Body of pancreas (tissue), 4 donors: ENCODE measurements around the gene SNX27. TPM values are rescaled to one million over a fixed set of nuclear protein-coding genes. Genes with fewer than 3 reads are reported as not detected.

Experiments
- ATAC-seq: fragments of 150-250 bp; one replicate; pipeline ENCODE4 v1.9.1; 2016
- DNase-seq, 4 donors: peaks; one replicate each; pipeline ENCODE4 v3.0.0-alpha.2; 2019
- H3K27ac ChIP-seq, 4 donors: fragments of 200-600 bp; sonication (generic); 1 replicate in 3 of 4; 2 replicates in 1 of 4; pipeline versions ENCODE4 v1.5.1 to v1.6.1; 2016 to 2019; ENCODE audit warnings: mild to moderate bottlenecking in 1 of 4, mixed read lengths in 1 of 4, moderate library complexity in 1 of 4
- H3K27me3 ChIP-seq, 2 donors: fragments of 200-600 bp; sonication (generic); one replicate each; pipeline ENCODE4 v1.6.0; 2016; ENCODE audit warnings: mild to moderate bottlenecking in 1 of 2
- H3K36me3 ChIP-seq, 2 donors: fragments of 200-600 bp; sonication (generic); replicated peaks in 1 of 2; 2 replicates each; pipeline ENCODE4 v1.5.1; 2016; ENCODE audit warnings: low read depth in 2 of 2; ENCODE audit not compliant: insufficient read depth in 1 of 2
- H3K4me1 ChIP-seq: fragments of 200-600 bp; sonication (generic); one replicate; pipeline ENCODE4 v1.6.0; 2016
- H3K4me3 ChIP-seq, 2 donors: fragments of 200-600 bp; sonication (generic); 1 replicate in 1 of 2; 2 replicates in 1 of 2; pipeline ENCODE4 v1.5.1; 2016 to 2019
- H3K9me3 ChIP-seq, 3 donors: fragments of 200-600 bp; sonication (generic); 1 replicate in 2 of 3; 2 replicates in 1 of 3; pipeline ENCODE4 v1.5.1; 2016
- POLR2A ChIP-seq, 3 donors: fragments of 450-650 bp; IDR thresholded peaks; one replicate each; pipeline ENCODE4 v1.6.1; 2016; ENCODE audit warnings: antibody characterized with exemption in 3 of 3, mild to moderate bottlenecking in 2 of 3
- WGBS, 2 donors: methylation state at CpG; one replicate each; pipeline ENCODE4 v1.1.5; 2017; 5-methylcytosine and 5-hydroxymethylcytosine counted together
- intact Hi-C: fragments of 100-400 bp; cut with DNase I; formaldehyde crosslinking; loops from one replicate; pipeline ENCODE4 v1.15.1; 2023
- total RNA-seq, 2 donors: library from RNA; depleted of rRNA; stranded (reverse); fragments of >200 nt; gene quantifications; one replicate each; pipeline ENCODE4 v1.1.0, GENCODE V29; 2016
- TF ChIP-seq, protein P1 (sequence below), 7 experiments: fragments of 450-650 bp in 4 of 7; fragments of 200-600 bp in 3 of 7; sonication (generic) in 3 of 7; IDR thresholded peaks; one replicate each; pipeline ENCODE4 v1.5.1; 2016 to 2019; ENCODE audit warnings: antibody characterized with exemption in 7 of 7

The SNX27 gene
- total RNA-seq, 2 donors from 2014 or later, result 22.3 to 25.7 TPM

DNA sequence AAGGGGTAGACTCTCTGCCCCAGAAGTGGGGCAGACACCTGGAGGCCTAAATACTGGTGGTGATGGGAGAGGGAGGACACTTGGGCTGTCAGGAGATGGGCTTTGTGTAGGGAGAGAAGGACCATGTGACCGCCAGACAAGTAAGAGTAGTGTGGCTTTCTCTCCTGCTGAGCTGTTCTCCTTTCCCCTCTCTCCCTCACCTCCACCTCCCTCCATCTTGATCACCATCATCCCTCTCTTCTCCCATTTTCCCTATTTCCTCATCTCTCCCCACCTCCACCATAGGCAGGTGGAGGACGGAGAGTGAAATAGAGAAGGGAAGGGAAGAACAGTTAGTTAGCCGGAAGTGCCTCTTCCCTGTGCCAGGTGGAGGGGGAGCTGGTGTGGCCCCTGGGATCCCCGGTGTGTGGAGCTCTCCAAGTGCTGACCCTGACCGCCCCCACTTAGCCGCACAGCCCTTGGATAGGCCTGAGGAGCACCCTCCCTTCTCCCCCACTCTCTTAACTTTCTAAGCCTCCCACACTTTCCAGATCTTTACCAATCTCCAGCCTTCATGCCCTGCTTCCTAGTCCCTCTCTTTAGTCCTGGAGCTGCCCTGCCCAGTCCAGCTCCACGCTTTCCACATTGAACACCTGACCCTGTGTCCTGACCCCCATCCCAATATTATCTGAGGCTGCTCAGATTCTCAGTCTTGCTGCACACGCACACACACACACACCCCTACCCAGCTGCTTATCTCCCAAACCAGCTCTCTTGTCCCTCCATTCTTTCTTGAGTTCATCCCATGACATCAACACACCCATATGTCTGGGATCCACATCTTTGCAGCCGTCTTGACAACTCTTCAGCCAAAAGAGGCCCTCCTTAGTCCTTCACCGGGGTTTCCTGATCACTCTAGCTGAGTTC lies 103.2 kb downstream of the SNX27 start:
- intact Hi-C loops, result no loop called here
- DNase-seq, result no peak
- Histone ChIP-seq H3K9me3 (no peaks in the 10 kb centered on the region), H3K36me3 (no peaks in the 10 kb centered on the region), H3K27me3 (peaks cover 0 to 11% of the 10 kb centered on the region in 2 donors), H3K4me3 (no peak overlapping the region), H3K4me1 (peaks cover 8% of the 10 kb centered on the region), H3K27ac (no peak overlapping the region)
- ATAC-seq, result no peak
- TF ChIP-seq, protein P1, sequence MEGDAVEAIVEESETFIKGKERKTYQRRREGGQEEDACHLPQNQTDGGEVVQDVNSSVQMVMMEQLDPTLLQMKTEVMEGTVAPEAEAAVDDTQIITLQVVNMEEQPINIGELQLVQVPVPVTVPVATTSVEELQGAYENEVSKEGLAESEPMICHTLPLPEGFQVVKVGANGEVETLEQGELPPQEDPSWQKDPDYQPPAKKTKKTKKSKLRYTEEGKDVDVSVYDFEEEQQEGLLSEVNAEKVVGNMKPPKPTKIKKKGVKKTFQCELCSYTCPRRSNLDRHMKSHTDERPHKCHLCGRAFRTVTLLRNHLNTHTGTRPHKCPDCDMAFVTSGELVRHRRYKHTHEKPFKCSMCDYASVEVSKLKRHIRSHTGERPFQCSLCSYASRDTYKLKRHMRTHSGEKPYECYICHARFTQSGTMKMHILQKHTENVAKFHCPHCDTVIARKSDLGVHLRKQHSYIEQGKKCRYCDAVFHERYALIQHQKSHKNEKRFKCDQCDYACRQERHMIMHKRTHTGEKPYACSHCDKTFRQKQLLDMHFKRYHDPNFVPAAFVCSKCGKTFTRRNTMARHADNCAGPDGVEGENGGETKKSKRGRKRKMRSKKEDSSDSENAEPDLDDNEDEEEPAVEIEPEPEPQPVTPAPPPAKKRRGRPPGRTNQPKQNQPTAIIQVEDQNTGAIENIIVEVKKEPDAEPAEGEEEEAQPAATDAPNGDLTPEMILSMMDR (IDR thresholded peaks at IDR 0.05), result no peak
- TF ChIP-seq POLR2A (IDR thresholded peaks at IDR 0.05), result no peak
- 72 to 74% methylated on average over 10 of the region's 10 CpGs for WGBS, 2 donors

DNA sequence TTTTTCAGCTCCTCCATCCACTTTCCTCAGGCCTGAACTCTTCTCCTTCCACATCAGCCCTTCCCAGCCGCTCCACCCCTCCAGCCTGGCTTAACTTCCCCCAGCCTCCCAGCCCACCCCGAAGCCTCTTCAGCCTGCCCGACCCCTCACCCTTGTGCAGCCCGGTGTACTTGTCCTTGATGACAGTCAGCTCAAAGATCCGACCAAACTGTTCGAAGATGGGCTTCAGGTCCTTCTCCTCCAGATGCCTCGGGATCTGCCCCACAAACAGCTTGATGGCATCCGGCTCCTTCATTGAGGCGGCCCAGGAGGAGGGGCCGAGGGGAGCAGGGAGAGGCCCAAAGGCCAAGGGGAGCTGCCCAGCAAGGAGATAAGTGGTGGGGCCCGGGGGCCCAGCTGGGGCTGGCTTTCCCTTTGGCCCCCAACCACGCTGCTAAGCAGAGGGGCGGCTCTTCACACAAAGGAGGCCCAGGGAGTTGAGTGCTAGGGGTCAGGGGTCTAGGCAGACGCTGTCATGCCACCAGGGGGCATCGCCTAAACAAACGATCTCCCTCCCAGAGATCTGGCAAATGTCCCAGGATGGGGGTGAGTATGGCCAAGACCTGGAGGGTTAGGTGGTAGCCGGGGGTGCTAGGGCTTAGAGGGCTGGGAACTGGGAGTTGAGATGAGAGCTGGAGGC lies 104.0 kb downstream of the SNX27 start:
- WGBS, 2 donors, result 43 to 63% methylated on average over 13 to 17 of the region's 17 CpGs
- Histone ChIP-seq H3K27me3 (peaks cover 0 to 11% of the 10 kb centered on the region in 2 donors), H3K27ac (no peak overlapping the region), H3K36me3 (no peaks in the 10 kb centered on the region), H3K4me1 (peaks cover 16% of the 10 kb centered on the region), H3K9me3 (no peaks in the 10 kb centered on the region), H3K4me3 (no peak overlapping the region)
- intact Hi-C loops, result no loop called here
- DNase-seq, result peak in 1 of 4 donors; percentile 21
- ATAC-seq, result no peak
- TF ChIP-seq POLR2A (IDR thresholded peaks at IDR 0.05), result no peak

DNA sequence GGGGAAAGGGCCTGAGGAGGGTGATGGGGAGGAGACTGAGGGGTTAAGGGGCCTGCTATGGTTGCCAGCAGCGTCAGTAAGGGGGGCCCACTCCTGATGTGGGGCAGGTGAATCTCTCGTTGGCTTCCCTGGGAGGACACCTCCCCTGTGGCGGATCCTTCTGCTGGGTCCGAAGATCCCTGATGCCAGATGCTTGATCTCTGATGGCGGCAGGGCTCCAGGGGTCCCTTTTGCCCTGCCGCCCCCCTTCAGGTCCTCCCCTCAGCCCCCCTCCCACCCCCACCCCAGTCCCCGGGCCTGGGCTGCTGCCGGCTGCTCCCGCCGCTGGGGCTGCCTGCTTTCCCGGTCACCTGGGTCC lies 104.5 kb downstream of the SNX27 start:
- H3K27ac ChIP-seq, result no peak overlapping the region
- no peak overlapping the region for H3K4me3 ChIP-seq
- intact Hi-C loops, result no loop called here
- WGBS, 2 donors, result 6 to 16% methylated on average over 6 to 11 of the region's 11 CpGs
- H3K36me3 ChIP-seq, result no peaks in the 10 kb centered on the region
- DNase-seq, result no peak
- TF ChIP-seq, protein P1 (IDR thresholded peaks at IDR 0.05), result no peak
- TF ChIP-seq POLR2A (IDR thresholded peaks at IDR 0.05), result no peak
- H3K9me3 ChIP-seq, result no peaks in the 10 kb centered on the region
- H3K4me1 ChIP-seq, result peaks cover 22% of the 10 kb centered on the region
- no peak for ATAC-seq
- H3K27me3 ChIP-seq, result peaks cover 0 to 11% of the 10 kb centered on the region in 2 donors

DNA sequence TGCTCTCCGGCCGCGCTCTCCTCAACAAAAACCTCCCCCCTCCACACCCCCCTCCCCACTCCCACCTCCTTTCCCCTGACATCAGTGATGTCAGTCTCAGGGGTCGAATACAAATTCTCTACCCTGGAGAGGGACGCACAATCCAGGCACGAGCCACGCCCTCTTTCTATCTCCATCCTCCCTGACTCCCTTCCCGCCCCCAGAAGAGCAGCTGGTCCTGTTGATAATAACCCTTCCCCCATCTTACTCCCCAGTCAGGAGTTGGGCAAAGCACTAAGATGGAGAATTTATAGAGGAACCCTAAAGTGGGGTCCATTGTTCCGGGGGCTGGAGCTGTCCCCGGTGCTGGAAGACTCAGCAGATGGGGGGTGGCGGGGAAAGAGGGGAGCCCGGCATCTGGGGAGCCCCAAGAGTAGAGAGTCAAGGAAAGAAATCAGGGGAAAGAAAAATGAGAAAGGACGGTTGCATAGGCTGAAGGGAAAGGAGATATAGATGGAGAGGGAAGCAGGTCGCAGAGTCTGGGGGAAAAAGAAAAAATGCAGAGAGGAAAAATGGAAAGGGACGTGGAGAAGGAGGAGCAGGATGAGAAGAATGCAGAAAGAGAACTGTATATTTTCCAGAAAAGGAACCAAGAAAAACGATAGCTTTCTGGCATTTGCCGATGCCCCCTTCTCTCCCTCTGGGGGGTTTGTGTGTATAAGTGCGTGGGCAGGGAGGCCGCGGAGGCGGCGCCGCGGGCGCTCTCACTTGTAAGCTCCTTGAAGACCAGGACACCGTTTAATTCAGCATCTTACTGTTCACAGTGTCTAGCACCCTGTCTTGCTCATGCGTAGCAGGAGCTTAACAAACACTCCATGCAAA lies 105.2 kb downstream of the SNX27 start, which contains the start of gene CELF3:
Gene CELF3 (minus strand): TSS at position 33 of the 861 bp plus-strand sequence. CDS start 783 bp downstream, outside the sequence.
- 8 to 13% methylated on average over 27 of the region's 27 CpGs for WGBS, 2 donors
- no peak within 1 kb of the TSS for H3K27ac ChIP-seq
- H3K4me1 ChIP-seq, result peaks cover 26% of the 10 kb centered on the region
- H3K36me3 ChIP-seq, result no peaks in the 10 kb centered on the region
- DNase-seq (peak in 3 of 4 donors; percentile 42 to 59 (median 58)), ATAC-seq (no peak)
- intact Hi-C loops, result no loop called here
- peaks cover 0 to 11% of the 10 kb centered on the region in 2 donors for H3K27me3 ChIP-seq
- H3K9me3 ChIP-seq, result no peaks in the 10 kb centered on the region
- peak in 1 of 3 donors; percentile 34 for TF ChIP-seq POLR2A (IDR thresholded peaks at IDR 0.05)
- TF ChIP-seq, protein P1 (IDR thresholded peaks at IDR 0.05), result no peak
- no peak within 1 kb of the TSS for H3K4me3 ChIP-seq
